IMR-90 (cell line): ENCODE measurements around the gene PEAK1. TPM values are rescaled to one million over a fixed set of nuclear protein-coding genes. Genes with fewer than 3 reads are reported as not detected.

Source experiments
- ATAC-seq: fragments of 200-7000 bp; cut with Tn5 transposase; 2 replicates; pipeline ENCODE4 v1.9.1; 2020; ENCODE audit warnings: low read depth, mild to moderate bottlenecking, moderate library complexity
- BruUV-seq: library from RNA; stranded (reverse); fragments of 400-500 nt; replicated peaks from 2 replicates; lab custom pipeline; 2021; lab: Mats Ljungman, UMichigan
- CTCF ChIA-PET: fragments of 300-600 bp; formaldehyde crosslinking; extraction: SDS; loops from one replicate; lab custom pipeline; 2021; ENCODE audit warnings: antibody characterized with exemption; lab: Yijun Ruan, JAX
- POLR2A ChIA-PET: fragments of 300-600 bp; sonication (Branson Sonifier 250); formaldehyde crosslinking; loops from one replicate; lab custom pipeline; 2022; ENCODE audit warnings: antibody characterized with exemption; ENCODE audit not compliant: unreplicated experiment; lab: Charles Lee
- DNase-seq: peaks from one replicate; pipeline ENCODE4 v3.0.0; 2013
- H2AFZ ChIP-seq: replicated peaks from 2 replicates; pipeline ENCODE3; 2013; ENCODE audit warnings: low read length, mild to moderate bottlenecking; ENCODE audit not compliant: poor library complexity
- H2AK5ac ChIP-seq: 2 replicates; pipeline ENCODE4 v1.6.1; 2013; ENCODE audit warnings: low read depth, low read length, inconsistent platforms
- H2AK9ac ChIP-seq: replicated peaks from 2 replicates; pipeline ENCODE3; 2013; ENCODE audit warnings: mild to moderate bottlenecking, low read depth, low read length, moderate library complexity; ENCODE audit not compliant: poor library complexity
- H2BK120ac ChIP-seq: 2 replicates; pipeline ENCODE4 v1.6.1; 2013; ENCODE audit warnings: low read depth, low read length, inconsistent platforms
- H2BK15ac ChIP-seq: 3 replicates; pipeline ENCODE4 v1.6.1; 2013; ENCODE audit warnings: low read depth, low read length, inconsistent platforms
- H2BK20ac ChIP-seq: 2 replicates; pipeline ENCODE4 v1.6.1; 2013; ENCODE audit warnings: low read depth, mild to moderate bottlenecking, inconsistent platforms, low read length, moderate library complexity
- H2BK5ac ChIP-seq: 2 replicates; pipeline ENCODE4 v1.6.1; 2013; ENCODE audit warnings: mild to moderate bottlenecking, low read depth, low read length, inconsistent platforms; ENCODE audit not compliant: poor library complexity, severe bottlenecking
- H3K14ac ChIP-seq: replicated peaks from 2 replicates; pipeline ENCODE4 v1.6.1; 2013; ENCODE audit warnings: low read depth, low read length, inconsistent platforms
- H3K18ac ChIP-seq: 2 replicates; pipeline ENCODE4 v1.6.1; 2013; ENCODE audit warnings: low read depth, low read length, control low read depth
- H3K23ac ChIP-seq: 2 replicates; pipeline ENCODE4 v1.6.1; 2013; ENCODE audit warnings: low read depth, low read length, inconsistent platforms
- H3K27ac ChIP-seq: 2 replicates; pipeline ENCODE4 v1.5.1; 2013; ENCODE audit warnings: mild to moderate bottlenecking, control low read depth, low read length; ENCODE audit not compliant: insufficient read depth
- H3K27me3 ChIP-seq: 2 replicates; pipeline ENCODE4 v1.6.1; 2013; ENCODE audit warnings: low read length; ENCODE audit not compliant: control insufficient read depth, insufficient read depth
- H3K36me3 ChIP-seq: 2 replicates; pipeline ENCODE4 v1.6.1; 2013; ENCODE audit warnings: low read length, mixed read lengths; ENCODE audit not compliant: control insufficient read depth, insufficient read depth
- H3K4ac ChIP-seq: 2 replicates; pipeline ENCODE4 v1.6.1; 2013; ENCODE audit warnings: low read depth, low read length, inconsistent platforms
- H3K4me1 ChIP-seq: 2 replicates; pipeline ENCODE4 v1.6.1; 2013; ENCODE audit warnings: low read length, mixed read lengths; ENCODE audit not compliant: control insufficient read depth, insufficient read depth
- H3K4me2 ChIP-seq: 2 replicates; pipeline ENCODE4 v1.6.1; 2013; ENCODE audit warnings: low read depth, mild to moderate bottlenecking, control low read depth, low read length, moderate library complexity
- H3K4me3 ChIP-seq: 2 replicates; pipeline ENCODE4 v1.5.1; 2013; ENCODE audit warnings: low read depth, mild to moderate bottlenecking, control low read depth, low read length, moderate library complexity; ENCODE audit not compliant: insufficient read depth
- H3K56ac ChIP-seq: 2 replicates; pipeline ENCODE4 v1.6.1; 2013; ENCODE audit warnings: low read length, inconsistent platforms; ENCODE audit not compliant: insufficient read depth; ENCODE audit errors: extremely low read depth
- H3K79me1 ChIP-seq, 2 experiments: 2 replicates each; pipeline ENCODE4 v1.6.1; 2013; ENCODE audit warnings: low read length in 2 of 2, inconsistent platforms in 1 of 2, low read depth in 1 of 2
- H3K9ac ChIP-seq: 2 replicates; pipeline ENCODE4 v1.6.1; 2013; ENCODE audit warnings: low read depth, low read length, control low read depth
- H3K9me1 ChIP-seq: 2 replicates; pipeline ENCODE4 v1.6.1; 2013; ENCODE audit warnings: low read length, inconsistent platforms; ENCODE audit not compliant: insufficient read depth
- H3K9me3 ChIP-seq: 2 replicates; pipeline ENCODE4 v1.6.1; 2013; ENCODE audit warnings: low read length; ENCODE audit not compliant: control insufficient read depth, insufficient read depth
- H4K20me1 ChIP-seq: 2 replicates; pipeline ENCODE4 v1.6.1; 2013; ENCODE audit warnings: low read length, inconsistent platforms; ENCODE audit not compliant: insufficient read depth
- H4K5ac ChIP-seq: 2 replicates; pipeline ENCODE4 v1.6.1; 2013; ENCODE audit warnings: mild to moderate bottlenecking, low read depth, low read length, control low read depth
- H4K8ac ChIP-seq, 2 experiments: 2 replicates each; pipeline ENCODE4 v1.6.1; 2013; ENCODE audit warnings: low read depth in 2 of 2, low read length in 2 of 2, control low read depth in 1 of 2, inconsistent platforms in 1 of 2
- H4K91ac ChIP-seq: 2 replicates; pipeline ENCODE4 v1.6.1; 2013; ENCODE audit warnings: low read depth, low read length, inconsistent platforms; ENCODE audit not compliant: insufficient read depth
- BHLHE40 ChIP-seq: fragments of 150-350 bp; IDR thresholded peaks from 2 replicates; pipeline ENCODE4 v1.6.1; 2016; ENCODE audit warnings: mild to moderate bottlenecking, low read depth, low read length
- MAFK ChIP-seq: IDR thresholded peaks from 2 replicates; pipeline ENCODE4 v1.6.1; 2012; ENCODE audit warnings: low read depth, low read length, improper control_type of control experiment
- MXI1 ChIP-seq: IDR thresholded peaks from 2 replicates; pipeline ENCODE4 v1.6.1; 2012; ENCODE audit warnings: low read depth, mild to moderate bottlenecking, low read length, moderate library complexity, borderline replicate concordance
- NFE2L2 ChIP-seq: fragments of 150-350 bp; IDR thresholded peaks from 2 replicates; pipeline ENCODE4 v1.6.1; 2016; ENCODE audit warnings: low read depth, mild to moderate bottlenecking, low read length
- RCOR1 ChIP-seq: IDR thresholded peaks from 2 replicates; pipeline ENCODE4 v1.6.1; 2012; ENCODE audit warnings: mild to moderate bottlenecking, low read length, improper control_type of control experiment; ENCODE audit not compliant: insufficient replicate concordance
- WGBS, 2 experiments: methylation state at CpG; one replicate each; pipeline versions ENCODE4 v1.1.5 to v1.1.7; 2013; ENCODE audit warnings: missing lambda C conversion rate in 2 of 2; ENCODE audit not compliant: insufficient read length in 1 of 2; ENCODE audit errors: extremely low coverage in 2 of 2; 5-methylcytosine and 5-hydroxymethylcytosine counted together
- dilution Hi-C: fragments of 300-500 bp; cut with HindIII; formaldehyde crosslinking; loops from one replicate; pipeline ENCODE4 v1.14.3; 2018; ENCODE audit warnings: low sequenced_read_pairs; ENCODE audit not compliant: unreplicated experiment
- in situ Hi-C: fragments of 300-500 bp; cut with MboI; formaldehyde crosslinking; loops from 3 replicates; pipeline ENCODE4 v1.14.3; 2019; ENCODE audit warnings: low sequenced_read_pairs, inconsistent platforms, mixed read lengths
- intact Hi-C: fragments of 100-400 bp; cut with micrococcal nuclease; formaldehyde crosslinking; loops from 2 replicates; pipeline ENCODE4 v1.10.0; 2022
- polyA plus RNA-seq, 3 experiments: library from polyadenylated mRNA; depleted of rRNA; stranded (reverse); fragments of >200 nt; gene quantifications; 2 replicates each; pipeline ENCODE4 v1.2.3, GENCODE V29; 2012; ENCODE audit warnings: low replicate concordance in 1 of 3
- total RNA-seq: library from RNA; depleted of rRNA; stranded (reverse); fragments of >200 nt; gene quantifications from 2 replicates; pipeline ENCODE4 v1.2.3, GENCODE V29; 2012
- TF ChIP-seq, protein P1 (sequence below): fragments of 150-350 bp; IDR thresholded peaks from 2 replicates; pipeline ENCODE4 v1.6.1; 2017; ENCODE audit warnings: mild to moderate bottlenecking, antibody characterized with exemption, low read length, low read depth

Gene PEAK1
- total and polyA plus RNA-seq, 2 of the 4 experiments (the other 2 are of a cell fraction) = 21.5 to 43.9 TPM

DNA sequence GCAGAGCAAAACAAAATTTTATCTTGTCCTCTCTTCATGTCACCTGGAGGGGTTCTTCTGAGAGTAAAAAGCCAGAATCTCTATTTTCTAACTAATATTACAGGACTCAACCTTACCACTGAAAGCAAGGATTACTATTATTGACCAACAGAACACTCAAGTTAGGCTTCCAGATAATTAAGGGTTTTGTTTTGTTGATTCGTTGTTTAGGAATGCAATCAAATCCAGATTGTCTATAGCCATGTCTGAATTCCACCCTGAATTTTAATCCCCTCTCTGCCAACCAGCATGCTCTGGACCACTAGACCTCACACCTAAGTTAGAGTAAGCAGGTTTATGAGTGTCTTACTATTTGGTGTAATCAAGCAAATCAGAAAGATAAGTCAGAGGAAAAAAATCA lies 90.7 kb downstream of the PEAK1 start:
- Histone ChIP-seq H2BK120ac (no peak overlapping the region), H3K9me1 (peaks cover 5% of the 10 kb centered on the region; the same call in 1 of the 2 replicates), H3K14ac (no peak overlapping the region), H3K9me3 (no peaks in the 10 kb centered on the region), H2AK9ac (no peak overlapping the region), H2BK15ac (no peak overlapping the region), H3K79me1 (peaks cover 15 to 54% of the 10 kb centered on the region in 2 experiments; a peak in 3 of 4 replicates), H3K56ac (no peak overlapping the region), H3K18ac (no peak overlapping the region), H2AFZ (no peak overlapping the region), H3K4me2 (no peak overlapping the region), H2AK5ac (no peak overlapping the region), H4K20me1 (peaks cover 58% of the 10 kb centered on the region), H3K23ac (no peak overlapping the region), H3K27me3 (no peaks in the 10 kb centered on the region), H3K36me3 (no peaks in the 10 kb centered on the region), H3K4ac (no peak overlapping the region), H2BK5ac (no peak overlapping the region), H4K5ac (no peak overlapping the region), H3K4me3 (no peak overlapping the region), H3K4me1 (peaks cover 5% of the 10 kb centered on the region; the same call in 1 of the 2 replicates), H3K27ac (no peak overlapping the region), H4K8ac (no peak overlapping the region), H2BK20ac (no peak overlapping the region), H3K9ac (no peak overlapping the region), H4K91ac (no peak overlapping the region)
- dilution Hi-C loops (no loop called here), in situ Hi-C loops (no loop called here), intact Hi-C loops (no loop called here)
- ChIA-PET CTCF (no interaction called here), POLR2A (no interaction called here)
- no peak for ATAC-seq
- DNase-seq = no peak
- no CpG with 5 or more reads among the region's 1 CpG for WGBS, 2 experiments
- TF ChIP-seq MAFK (no peak), BHLHE40 (no peak), NFE2L2 (no peak), RCOR1 (no peak), MXI1 (no peak)
- TF ChIP-seq, protein P1, sequence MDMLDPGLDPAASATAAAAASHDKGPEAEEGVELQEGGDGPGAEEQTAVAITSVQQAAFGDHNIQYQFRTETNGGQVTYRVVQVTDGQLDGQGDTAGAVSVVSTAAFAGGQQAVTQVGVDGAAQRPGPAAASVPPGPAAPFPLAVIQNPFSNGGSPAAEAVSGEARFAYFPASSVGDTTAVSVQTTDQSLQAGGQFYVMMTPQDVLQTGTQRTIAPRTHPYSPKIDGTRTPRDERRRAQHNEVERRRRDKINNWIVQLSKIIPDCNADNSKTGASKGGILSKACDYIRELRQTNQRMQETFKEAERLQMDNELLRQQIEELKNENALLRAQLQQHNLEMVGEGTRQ = no peak
- BruUV-seq = no TSS peak
